NCI-H187 (cell line): ENCODE measurements around the gene HLA-DQA2.
A peak's percentile ranks its signal among the peaks of the same experiment; 100 is the strongest.
"Not testable (repeated sequence)": the region's sequence is repeated elsewhere in the genome, so short reads cannot be mapped to it uniquely, and the experiment has no call there.

Source experiments
- DNase-seq, 2 experiments: peaks; one replicate each; lab custom pipeline; 2025; lab: John Stamatoyannopoulos, UW

HLA-DQA2 gene

DNA sequence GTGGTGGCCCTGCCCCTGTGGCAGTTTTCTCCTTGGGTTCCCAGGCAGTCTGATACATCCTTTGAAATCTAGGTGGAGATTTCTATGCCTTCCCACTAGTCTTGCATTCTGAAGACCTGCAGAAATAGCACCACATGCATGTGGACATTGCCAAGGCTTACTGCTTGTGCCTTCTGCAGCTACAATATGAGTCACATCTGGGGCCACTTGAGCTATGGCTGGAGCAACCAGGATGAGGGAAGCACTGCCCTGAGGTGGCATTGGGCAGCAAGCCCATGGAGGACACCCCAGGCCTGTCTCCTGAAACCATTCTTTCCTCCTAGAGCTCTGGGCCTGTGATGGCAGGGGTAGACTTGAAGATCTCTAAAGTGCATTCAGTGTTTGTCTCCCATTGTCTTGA, 37.8 kb downstream of the HLA-DQA2 start:
- DNase-seq: no peak

DNA sequence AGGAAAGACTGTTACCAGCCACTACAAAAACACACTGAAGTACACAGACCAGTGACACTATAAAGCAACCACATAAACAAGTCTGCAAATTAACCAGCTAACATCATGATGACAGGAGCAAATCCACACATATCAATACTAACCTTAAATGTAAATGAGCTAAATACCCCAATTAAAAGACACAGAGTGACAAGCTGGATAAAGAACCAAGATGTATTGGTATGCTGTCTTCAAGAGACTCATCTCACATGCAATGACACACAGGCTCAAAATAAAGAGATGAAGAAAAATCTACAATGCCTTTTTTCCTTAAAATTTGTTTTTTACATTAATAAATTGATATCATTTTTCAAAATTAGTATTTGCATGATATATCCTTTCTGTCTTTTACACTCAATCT, 41.7 kb downstream of the HLA-DQA2 start:
- DNase-seq: not testable (repeated sequence)

GRCh38 chr6:32785781-32786533, 44.8 kb downstream of the HLA-DQA2 start:
- peak; percentile 68 to 89 for DNase-seq

- DNase-seq: no peak
Measured at GRCh38 chr6:32790306-32790705, 49.1 kb downstream of the HLA-DQA2 start.

- DNase-seq: no peak
Measured at GRCh38 chr6:32792901-32793435, 51.8 kb downstream of the HLA-DQA2 start.

- no peak for DNase-seq
Measured at GRCh38 chr6:32794510-32794909, 53.3 kb downstream of the HLA-DQA2 start.
